ENCODE results near the gene LFNG. TPM values are rescaled to one million over a fixed set of nuclear protein-coding genes. Genes with fewer than 3 reads are reported as not detected.
"Not testable (repeated sequence)": the region's sequence is repeated elsewhere in the genome, so short reads cannot be mapped to it uniquely, and the experiment has no call there.

LFNG gene
- total and polyA plus RNA-seq, 2 donors from 2014 or later = 5.0 to 18.4 TPM

DNA sequence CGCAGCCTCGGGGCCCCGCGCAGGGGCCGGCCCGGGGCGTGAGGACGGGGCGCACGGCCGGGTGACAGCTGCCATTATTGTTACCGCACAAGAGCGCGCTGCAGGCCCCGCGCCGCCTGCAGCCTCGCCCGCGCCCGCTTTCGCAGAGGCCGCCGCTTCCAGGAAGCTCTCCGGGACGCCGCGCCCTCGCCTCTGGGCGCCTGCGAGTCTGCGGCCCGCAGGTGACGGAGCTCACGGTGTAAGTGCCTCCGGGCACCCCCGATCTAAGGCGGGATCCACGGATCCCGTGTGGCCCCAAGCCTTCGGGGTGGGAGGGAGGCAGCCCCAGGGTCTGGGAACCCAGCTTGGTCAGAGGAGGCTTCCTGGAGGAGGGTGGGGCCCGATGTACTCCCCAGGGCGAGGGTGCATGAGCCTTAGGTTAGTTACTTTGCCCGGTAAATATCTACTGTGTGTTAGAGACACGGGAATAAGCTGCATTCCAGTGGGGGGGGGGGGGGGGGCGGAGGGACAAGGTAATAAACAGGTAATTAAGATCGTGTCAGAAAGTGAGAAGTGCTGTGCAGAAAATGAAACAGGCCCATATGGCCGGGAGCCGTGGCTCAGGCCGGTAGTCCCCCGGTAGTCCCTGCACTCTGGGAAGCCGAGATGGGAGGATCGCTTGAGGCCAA lies 39.8 kb downstream of the LFNG start:
- peak overlapping the region; percentile 46 to 79 (median 51) for H3K4me3 ChIP-seq (ENCODE audit: low read length in 3 of 3)
- FAIRE-seq = no peak
- TF ChIP-seq, protein P1, sequence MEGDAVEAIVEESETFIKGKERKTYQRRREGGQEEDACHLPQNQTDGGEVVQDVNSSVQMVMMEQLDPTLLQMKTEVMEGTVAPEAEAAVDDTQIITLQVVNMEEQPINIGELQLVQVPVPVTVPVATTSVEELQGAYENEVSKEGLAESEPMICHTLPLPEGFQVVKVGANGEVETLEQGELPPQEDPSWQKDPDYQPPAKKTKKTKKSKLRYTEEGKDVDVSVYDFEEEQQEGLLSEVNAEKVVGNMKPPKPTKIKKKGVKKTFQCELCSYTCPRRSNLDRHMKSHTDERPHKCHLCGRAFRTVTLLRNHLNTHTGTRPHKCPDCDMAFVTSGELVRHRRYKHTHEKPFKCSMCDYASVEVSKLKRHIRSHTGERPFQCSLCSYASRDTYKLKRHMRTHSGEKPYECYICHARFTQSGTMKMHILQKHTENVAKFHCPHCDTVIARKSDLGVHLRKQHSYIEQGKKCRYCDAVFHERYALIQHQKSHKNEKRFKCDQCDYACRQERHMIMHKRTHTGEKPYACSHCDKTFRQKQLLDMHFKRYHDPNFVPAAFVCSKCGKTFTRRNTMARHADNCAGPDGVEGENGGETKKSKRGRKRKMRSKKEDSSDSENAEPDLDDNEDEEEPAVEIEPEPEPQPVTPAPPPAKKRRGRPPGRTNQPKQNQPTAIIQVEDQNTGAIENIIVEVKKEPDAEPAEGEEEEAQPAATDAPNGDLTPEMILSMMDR (IDR thresholded peaks at IDR 0.05; ENCODE audit: borderline replicate concordance, extremely low read depth, insufficient read depth) = no peak
- no peak overlapping the region for H3K27ac ChIP-seq (ENCODE audit: low read depth in 2 of 2, low read length in 2 of 2)
- peaks cover 0 to 7% (median under 1%) of the 10 kb centered on the region in 3 donors for H3K4me1 ChIP-seq (ENCODE audit: control insufficient read depth in 2 of 3, insufficient read depth in 2 of 3, low read depth in 1 of 3, low read length in 3 of 3)
- H3K9me3 ChIP-seq (ENCODE audit: control insufficient read depth in 2 of 3, insufficient read depth in 1 of 3, low read length in 3 of 3) = no peaks in the 10 kb centered on the region
- peak in 3 of 5 donors; percentile 13 to 70 (median 48) for DNase-seq
- intact Hi-C loops (cut with DNase I) = no loop called here
- H3K36me3 ChIP-seq (ENCODE audit: control insufficient read depth in 2 of 3, insufficient read depth in 3 of 3, low read length in 3 of 3) = no peaks in the 10 kb centered on the region
- H3K27me3 ChIP-seq (ENCODE audit: control insufficient read depth, insufficient read depth, low read length) = no peaks in the 10 kb centered on the region
- H3K9ac ChIP-seq (ENCODE audit: low read length in 3 of 3) = peak overlapping the region in 2 of 3 donors; percentile 18 to 65

DNA sequence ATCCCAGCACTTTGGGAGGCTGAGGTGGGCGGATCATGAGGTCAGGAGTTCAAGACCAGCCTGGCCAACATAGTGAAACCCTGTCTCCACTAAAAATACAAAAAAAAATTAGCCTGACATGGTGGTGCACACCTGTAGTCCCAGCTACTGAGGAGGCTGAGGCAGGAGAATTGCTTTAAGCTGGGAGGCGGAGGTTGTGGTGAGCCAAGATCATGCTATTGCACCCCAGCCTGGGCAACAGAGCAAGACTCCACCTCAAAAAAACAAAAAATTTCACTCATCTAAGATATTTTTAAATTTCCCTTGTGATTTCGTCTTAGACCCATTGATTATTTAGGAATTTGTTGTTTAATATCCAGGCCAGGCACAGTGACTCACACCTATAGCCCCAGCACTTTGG lies 44.4 kb downstream of the LFNG start:
- H3K4me1 ChIP-seq (ENCODE audit: control insufficient read depth in 2 of 3, insufficient read depth in 2 of 3, low read depth in 1 of 3, low read length in 3 of 3); H3K27me3 ChIP-seq (ENCODE audit: control insufficient read depth, insufficient read depth, low read length); H3K4me3 ChIP-seq (ENCODE audit: low read length in 3 of 3); H3K9me3 ChIP-seq (ENCODE audit: control insufficient read depth in 2 of 3, insufficient read depth in 1 of 3, low read length in 3 of 3); H3K27ac ChIP-seq (ENCODE audit: low read depth in 2 of 2, low read length in 2 of 2); intact Hi-C loops (cut with DNase I); FAIRE-seq; H3K9ac ChIP-seq (ENCODE audit: low read length in 3 of 3); H3K36me3 ChIP-seq (ENCODE audit: control insufficient read depth in 2 of 3, insufficient read depth in 3 of 3, low read length in 3 of 3): not testable (repeated sequence)
- peak in 1 of 5 donors; percentile 1 for DNase-seq

DNA sequence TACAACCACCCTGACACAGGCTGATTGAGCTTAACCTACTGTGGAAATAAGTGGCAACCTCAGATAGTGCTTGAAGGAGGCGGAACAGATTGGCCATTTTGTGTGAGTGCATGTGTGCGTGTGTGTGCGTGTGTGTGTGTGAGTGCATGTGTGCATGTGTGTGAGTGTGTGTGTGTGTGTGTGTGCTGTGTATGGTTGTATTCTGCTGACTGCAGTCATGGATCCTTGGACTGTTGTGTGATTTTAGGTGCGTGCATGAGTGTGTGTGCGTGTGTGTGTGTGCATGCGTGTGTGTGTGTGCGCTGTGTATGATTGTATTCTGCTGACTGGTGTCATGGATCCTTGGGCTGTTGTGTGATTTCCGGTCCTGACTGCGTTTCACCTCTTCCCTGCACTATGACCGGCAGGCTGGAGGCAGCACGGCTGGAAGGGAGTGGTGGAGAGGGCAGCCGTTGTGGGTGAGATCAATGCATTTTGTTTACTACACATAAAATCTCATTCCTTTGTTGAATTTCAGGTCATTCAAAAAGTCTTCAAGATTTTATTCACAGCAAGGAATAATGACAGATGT lies 45.5 kb downstream of the LFNG start:
- intact Hi-C loops (cut with DNase I) = no loop called here
- DNase-seq = peak in 1 of 5 donors; percentile 14
- no peak overlapping the region for H3K9ac ChIP-seq (ENCODE audit: low read length in 3 of 3)

DNA sequence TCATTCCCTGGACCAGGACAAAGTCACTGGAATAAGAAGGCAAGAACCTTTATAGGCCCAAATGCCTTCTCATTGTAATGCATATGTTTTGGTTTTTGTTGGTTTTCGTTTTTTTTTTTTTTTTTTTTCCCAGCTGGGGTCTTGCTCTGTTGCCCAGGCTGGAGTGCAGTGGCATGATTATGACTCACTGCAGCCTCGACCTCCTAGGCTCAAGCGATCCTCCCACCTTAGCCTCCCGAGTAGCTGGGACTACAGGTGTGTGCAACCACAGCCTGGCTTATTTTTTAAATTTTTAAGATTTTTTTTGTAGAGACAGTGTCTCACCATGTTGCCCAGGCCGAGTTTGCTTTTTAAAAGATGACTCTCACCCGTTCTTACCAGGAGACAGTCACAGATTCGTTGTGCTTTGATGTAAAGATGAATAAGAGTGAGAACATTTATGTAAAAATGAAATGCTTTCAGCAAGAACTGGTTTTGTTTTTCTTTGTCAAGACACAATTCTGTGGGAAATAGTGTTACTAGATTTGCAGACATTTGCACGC lies 46.8 kb downstream of the LFNG start:
- DNase-seq (no peak), FAIRE-seq (no peak)
- Histone ChIP-seq H3K9me3 (ENCODE audit: control insufficient read depth in 2 of 3, insufficient read depth in 1 of 3, low read length in 3 of 3) (no peaks in the 10 kb centered on the region), H3K36me3 (ENCODE audit: control insufficient read depth in 2 of 3, insufficient read depth in 3 of 3, low read length in 3 of 3) (no peaks in the 10 kb centered on the region), H3K9ac (ENCODE audit: low read length in 3 of 3) (no peak overlapping the region), H3K27me3 (ENCODE audit: control insufficient read depth, insufficient read depth, low read length) (no peaks in the 10 kb centered on the region), H3K4me1 (ENCODE audit: control insufficient read depth in 2 of 3, insufficient read depth in 2 of 3, low read depth in 1 of 3, low read length in 3 of 3) (peaks cover 0 to 3% (median 3%) of the 10 kb centered on the region in 3 donors), H3K27ac (ENCODE audit: low read depth in 2 of 2, low read length in 2 of 2) (no peak overlapping the region), H3K4me3 (ENCODE audit: low read length in 3 of 3) (no peak overlapping the region)
- intact Hi-C loops (cut with DNase I) = no loop called here
- TF ChIP-seq, protein P1 (IDR thresholded peaks at IDR 0.05; ENCODE audit: borderline replicate concordance, extremely low read depth, insufficient read depth) = no peak

More for the DNA sequence above, 45.5 kb downstream of the LFNG start:
- no peak overlapping the region for H3K4me3 ChIP-seq (ENCODE audit: low read length in 3 of 3)
- no peak for FAIRE-seq
- H3K4me1 ChIP-seq (ENCODE audit: control insufficient read depth in 2 of 3, insufficient read depth in 2 of 3, low read depth in 1 of 3, low read length in 3 of 3) = peaks cover 0 to 6% (median 3%) of the 10 kb centered on the region in 3 donors
- TF ChIP-seq, protein P1 (IDR thresholded peaks at IDR 0.05; ENCODE audit: borderline replicate concordance, extremely low read depth, insufficient read depth) = no peak
- H3K27me3 ChIP-seq (ENCODE audit: control insufficient read depth, insufficient read depth, low read length) = no peaks in the 10 kb centered on the region
- no peak overlapping the region for H3K27ac ChIP-seq (ENCODE audit: low read depth in 2 of 2, low read length in 2 of 2)
- no peaks in the 10 kb centered on the region for H3K9me3 ChIP-seq (ENCODE audit: control insufficient read depth in 2 of 3, insufficient read depth in 1 of 3, low read length in 3 of 3)
- no peaks in the 10 kb centered on the region for H3K36me3 ChIP-seq (ENCODE audit: control insufficient read depth in 2 of 3, insufficient read depth in 3 of 3, low read length in 3 of 3)

All from kidney (tissue), 14 donors.